Heart left ventricle (tissue), 13 donors: Measurements from ENCODE around the gene FRRS1L.

ENCODE experiments used
- POLR2A ChIP-seq, 2 donors: fragments of 450-650 bp; IDR thresholded peaks; one replicate each; pipeline ENCODE4 v1.6.1; 2017; ENCODE audit warnings: antibody characterized with exemption in 2 of 2, mild to moderate bottlenecking in 2 of 2, moderate library complexity in 2 of 2
- TF ChIP-seq, protein P1 (sequence below), 12 donors: fragments of 200-600 bp; sonication (generic) in 4 of 12; IDR thresholded peaks; one replicate each; pipeline versions ENCODE4 v1.5.0 to v1.8.0; 2018 to 2022; ENCODE audit warnings: antibody characterized with exemption in 12 of 12, mild to moderate bottlenecking in 5 of 12
- donor health status: ischemic (EF 13 %, LVEDD 7.1; RV severe dilation, severe dysfunction).
- donor health status: DM: no; HTN: yes; CAD: no.
- donor health status: DM: no; HTN: no; CAD: no.
- donor health status: ischemic (EF 25% LVEDD 6.9; RV normal size, moderate dysfunction).
- donor health status: ischemic (EF 25% LVEDD 5.7; RV mildly dilated, moderate dysfunction).
- donor health status: ischemic (EF 35%, LVEDD 5.7; RV mildly dilated, moderate dysfunction).
- donor health status: nonischemic (EF 11% LVEDD 7.7; RV severe dilation, severe dysfunction).
- donor health status: DM: yes; HTN: yes; CAD: no.
- donor health status: PGD.
- donor health status: ischemic (EF 29% LVEDD 5.4; RV normal size, mild dysfunction).
- donor health status: nonischemic (EF 23%, LVEDD 6.1; RV moderate dilation, normal function).

- TF ChIP-seq, protein P1, sequence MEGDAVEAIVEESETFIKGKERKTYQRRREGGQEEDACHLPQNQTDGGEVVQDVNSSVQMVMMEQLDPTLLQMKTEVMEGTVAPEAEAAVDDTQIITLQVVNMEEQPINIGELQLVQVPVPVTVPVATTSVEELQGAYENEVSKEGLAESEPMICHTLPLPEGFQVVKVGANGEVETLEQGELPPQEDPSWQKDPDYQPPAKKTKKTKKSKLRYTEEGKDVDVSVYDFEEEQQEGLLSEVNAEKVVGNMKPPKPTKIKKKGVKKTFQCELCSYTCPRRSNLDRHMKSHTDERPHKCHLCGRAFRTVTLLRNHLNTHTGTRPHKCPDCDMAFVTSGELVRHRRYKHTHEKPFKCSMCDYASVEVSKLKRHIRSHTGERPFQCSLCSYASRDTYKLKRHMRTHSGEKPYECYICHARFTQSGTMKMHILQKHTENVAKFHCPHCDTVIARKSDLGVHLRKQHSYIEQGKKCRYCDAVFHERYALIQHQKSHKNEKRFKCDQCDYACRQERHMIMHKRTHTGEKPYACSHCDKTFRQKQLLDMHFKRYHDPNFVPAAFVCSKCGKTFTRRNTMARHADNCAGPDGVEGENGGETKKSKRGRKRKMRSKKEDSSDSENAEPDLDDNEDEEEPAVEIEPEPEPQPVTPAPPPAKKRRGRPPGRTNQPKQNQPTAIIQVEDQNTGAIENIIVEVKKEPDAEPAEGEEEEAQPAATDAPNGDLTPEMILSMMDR (IDR thresholded peaks at IDR 0.05), result no peak
- TF ChIP-seq POLR2A (IDR thresholded peaks at IDR 0.05), result no peak
Observed at GRCh38 chr9:109107402-109108240, 59.4 kb downstream of the FRRS1L start.
